HFF-Myc (cell line): Measurements from ENCODE around the gene RNF138.
"Not testable (repeated sequence)": the region's sequence is repeated elsewhere in the genome, so short reads cannot be mapped to it uniquely, and the experiment has no call there.

Experiments
- DNase-seq: peaks from one replicate; pipeline ENCODE4 v3.0.0-alpha.2; 2011; ENCODE audit warnings: low read depth; ENCODE audit errors: extremely low read depth
- H3K4me3 ChIP-seq: replicated peaks from 2 replicates; pipeline ENCODE4 v1.5.1; 2011; ENCODE audit warnings: low read depth, mild to moderate bottlenecking, control low read depth, low read length
- TF ChIP-seq, protein P1 (sequence below): IDR thresholded peaks from 2 replicates; pipeline ENCODE4 v1.5.1; 2012; ENCODE audit warnings: mild to moderate bottlenecking, low read depth, low read length, control low read depth; ENCODE audit errors: missing control alignments

The RNF138 gene

DNA sequence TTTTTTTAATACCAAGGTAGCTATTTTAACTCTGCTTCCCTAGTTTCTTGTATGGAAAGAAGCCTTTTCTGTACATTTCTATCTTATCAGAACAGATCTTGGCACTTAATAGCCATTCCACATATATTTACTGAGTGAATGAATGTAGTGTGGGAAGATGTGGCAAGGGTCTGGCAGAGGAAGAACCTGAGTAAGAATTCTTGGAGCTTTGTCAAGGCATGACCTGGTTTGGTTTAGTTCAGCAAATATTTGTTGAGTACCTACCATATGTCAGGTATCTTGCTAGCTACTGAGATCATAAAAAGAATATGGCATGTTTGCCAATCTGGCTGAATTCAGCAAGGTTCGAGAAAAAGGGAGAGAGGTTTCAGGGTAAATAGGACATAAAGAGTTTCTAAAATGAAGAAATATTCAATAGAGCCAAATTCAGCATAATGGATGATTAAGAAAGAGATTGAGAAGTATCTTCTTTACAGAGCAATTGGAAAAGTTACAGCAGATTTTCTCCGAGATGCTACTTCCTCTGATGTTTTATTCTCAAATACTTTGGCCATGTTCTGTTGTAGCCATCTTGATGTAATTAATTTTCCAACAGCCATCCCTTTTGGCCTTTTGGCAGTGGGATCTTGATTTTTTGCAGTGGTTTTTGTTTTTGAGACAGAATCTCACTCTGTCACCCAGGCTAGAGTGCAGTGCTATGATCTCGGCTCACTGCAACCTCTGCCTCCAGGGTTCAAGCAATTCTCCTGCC is 76.5 kb downstream of the RNF138 start:
- TF ChIP-seq, protein P1, sequence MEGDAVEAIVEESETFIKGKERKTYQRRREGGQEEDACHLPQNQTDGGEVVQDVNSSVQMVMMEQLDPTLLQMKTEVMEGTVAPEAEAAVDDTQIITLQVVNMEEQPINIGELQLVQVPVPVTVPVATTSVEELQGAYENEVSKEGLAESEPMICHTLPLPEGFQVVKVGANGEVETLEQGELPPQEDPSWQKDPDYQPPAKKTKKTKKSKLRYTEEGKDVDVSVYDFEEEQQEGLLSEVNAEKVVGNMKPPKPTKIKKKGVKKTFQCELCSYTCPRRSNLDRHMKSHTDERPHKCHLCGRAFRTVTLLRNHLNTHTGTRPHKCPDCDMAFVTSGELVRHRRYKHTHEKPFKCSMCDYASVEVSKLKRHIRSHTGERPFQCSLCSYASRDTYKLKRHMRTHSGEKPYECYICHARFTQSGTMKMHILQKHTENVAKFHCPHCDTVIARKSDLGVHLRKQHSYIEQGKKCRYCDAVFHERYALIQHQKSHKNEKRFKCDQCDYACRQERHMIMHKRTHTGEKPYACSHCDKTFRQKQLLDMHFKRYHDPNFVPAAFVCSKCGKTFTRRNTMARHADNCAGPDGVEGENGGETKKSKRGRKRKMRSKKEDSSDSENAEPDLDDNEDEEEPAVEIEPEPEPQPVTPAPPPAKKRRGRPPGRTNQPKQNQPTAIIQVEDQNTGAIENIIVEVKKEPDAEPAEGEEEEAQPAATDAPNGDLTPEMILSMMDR, result no peak
- DNase-seq, result no peak
- H3K4me3 ChIP-seq, result no peak overlapping the region

DNA sequence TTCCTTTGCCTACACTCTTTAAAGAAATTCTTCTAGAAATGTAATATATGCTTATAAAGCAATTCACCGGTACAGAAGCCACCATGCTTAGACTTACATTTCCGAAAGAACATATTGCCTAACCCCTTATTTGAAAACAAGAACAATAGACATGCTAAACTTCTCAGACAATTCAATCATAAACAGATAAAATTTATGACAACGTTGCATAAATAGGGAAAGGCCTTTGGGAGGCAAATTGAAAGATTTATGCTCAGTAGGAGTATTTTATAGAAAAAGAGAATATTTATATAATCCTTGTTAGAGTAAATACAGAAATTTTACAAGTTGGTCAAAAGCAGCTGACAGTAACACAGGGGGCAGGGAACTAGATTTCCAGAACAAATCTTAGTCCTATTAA is 82.0 kb downstream of the RNF138 start:
- no peak overlapping the region for H3K4me3 ChIP-seq
- DNase-seq, result no peak
- TF ChIP-seq, protein P1, result no peak

DNA sequence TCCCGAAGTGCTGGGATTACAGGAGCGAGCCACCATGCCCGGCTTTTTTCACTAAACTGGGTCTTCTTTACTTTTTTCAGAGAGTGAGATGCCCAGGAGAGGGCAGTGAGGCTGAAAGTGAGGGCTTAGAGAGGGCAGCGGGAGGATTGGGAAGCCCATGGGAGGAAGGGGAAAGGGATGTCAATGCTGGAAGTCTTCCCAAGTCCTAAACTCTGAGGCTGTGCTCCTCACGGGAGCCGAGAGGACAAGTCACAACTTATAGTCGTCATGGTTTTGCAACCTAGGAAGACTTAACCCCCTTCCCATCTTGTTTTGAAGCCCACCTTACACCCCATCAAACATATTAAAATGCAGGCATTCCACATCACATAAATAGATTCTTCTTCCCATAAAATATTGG is 83.0 kb downstream of the RNF138 start:
- no peak for DNase-seq
- TF ChIP-seq, protein P1, result no peak
- no peak overlapping the region for H3K4me3 ChIP-seq

DNA sequence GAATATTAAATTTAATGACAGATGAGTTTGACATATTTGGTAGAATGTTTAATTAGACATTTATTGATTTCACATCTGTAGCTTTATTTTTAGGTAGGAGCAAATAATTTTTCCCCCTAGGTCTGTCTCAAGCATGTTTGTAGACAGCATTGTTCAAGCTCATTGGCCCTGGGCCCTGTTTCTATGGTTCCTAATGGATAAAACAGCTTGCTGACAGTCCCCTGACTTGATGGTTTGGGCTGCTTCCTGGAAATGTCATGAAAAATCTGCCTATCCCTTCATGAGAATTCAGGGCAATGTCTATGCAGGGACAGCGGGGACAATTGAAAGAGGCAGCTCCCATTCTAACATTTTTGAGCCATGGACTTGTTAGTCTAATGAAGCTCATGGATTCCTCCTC is 83.6 kb downstream of the RNF138 start:
- H3K4me3 ChIP-seq, result no peak overlapping the region
- DNase-seq, result no peak
- TF ChIP-seq, protein P1, result no peak

DNA sequence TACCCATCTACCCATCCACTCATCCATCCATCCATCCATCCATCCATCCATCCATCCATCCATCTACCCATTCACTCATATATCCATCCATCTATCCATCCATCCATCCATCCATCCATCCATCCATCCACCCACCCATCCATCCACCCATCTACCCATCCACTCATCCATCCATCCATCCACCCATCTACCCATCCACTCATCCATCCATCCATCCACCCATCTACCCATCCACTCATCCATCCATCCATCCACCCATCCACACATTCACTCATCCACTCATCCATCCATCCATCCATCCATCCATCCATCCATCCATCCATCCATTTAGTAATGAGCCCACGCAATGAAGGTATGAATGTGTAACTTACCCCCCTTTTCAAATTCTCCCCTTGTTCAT is 85.1 kb downstream of the RNF138 start:
- DNase-seq, H3K4me3 ChIP-seq: not testable (repeated sequence)

DNA sequence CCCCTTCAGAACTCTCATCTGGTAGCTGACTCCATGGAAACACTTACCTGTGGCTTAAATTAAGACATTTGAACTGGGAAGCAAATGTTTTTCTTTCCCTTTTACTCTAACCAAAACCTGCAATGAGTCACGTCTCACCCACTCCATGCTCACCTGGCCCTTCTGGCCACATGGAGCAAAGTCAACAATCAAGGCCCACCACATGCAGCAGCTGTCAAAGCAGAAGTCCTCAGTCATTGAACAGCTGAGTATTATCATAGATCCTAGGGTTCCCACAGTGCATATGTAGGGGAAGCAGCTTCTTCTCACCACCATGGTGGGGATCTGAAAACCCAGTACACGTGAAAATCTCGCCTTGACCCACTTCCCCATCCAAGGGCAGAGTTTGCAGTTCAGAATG is 85.9 kb downstream of the RNF138 start:
- TF ChIP-seq, protein P1, result no peak
- no peak for DNase-seq
- no peak overlapping the region for H3K4me3 ChIP-seq
